HG03108 (cell line): Measurements from ENCODE around the gene KCNQ2.

Source experiments
- ATAC-seq: cut with Tn5 transposase; IDR thresholded peaks from one replicate; pipeline ENCODE4 v1.9.1; 2021; ENCODE audit warnings: moderate library complexity; ENCODE audit not compliant: unreplicated experiment

The KCNQ2 gene

DNA sequence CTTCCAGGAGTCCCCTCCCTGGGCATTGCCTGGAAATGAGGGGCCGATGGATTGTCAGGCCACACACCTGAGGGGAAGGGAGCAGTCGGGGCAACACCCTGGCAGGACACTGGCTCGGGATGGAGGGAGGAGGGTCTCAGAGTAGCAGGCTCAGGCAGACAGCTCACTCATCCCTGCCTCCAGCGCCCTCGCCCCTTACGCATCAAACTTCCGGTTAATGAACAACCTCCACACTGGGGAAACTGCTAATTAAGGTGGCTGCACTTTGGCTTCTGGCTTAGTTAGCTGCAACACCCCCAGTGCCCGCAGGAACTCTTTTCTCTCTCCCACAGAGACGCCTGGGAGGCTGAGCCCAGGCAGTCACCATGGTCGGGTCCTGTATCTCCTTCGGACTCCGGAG lies 98.0 kb downstream of the KCNQ2 start:
- no peak for ATAC-seq

GRCh38 chr20:63373996-63374395 lies 98.5 kb downstream of the KCNQ2 start:
- ATAC-seq: no peak

DNA sequence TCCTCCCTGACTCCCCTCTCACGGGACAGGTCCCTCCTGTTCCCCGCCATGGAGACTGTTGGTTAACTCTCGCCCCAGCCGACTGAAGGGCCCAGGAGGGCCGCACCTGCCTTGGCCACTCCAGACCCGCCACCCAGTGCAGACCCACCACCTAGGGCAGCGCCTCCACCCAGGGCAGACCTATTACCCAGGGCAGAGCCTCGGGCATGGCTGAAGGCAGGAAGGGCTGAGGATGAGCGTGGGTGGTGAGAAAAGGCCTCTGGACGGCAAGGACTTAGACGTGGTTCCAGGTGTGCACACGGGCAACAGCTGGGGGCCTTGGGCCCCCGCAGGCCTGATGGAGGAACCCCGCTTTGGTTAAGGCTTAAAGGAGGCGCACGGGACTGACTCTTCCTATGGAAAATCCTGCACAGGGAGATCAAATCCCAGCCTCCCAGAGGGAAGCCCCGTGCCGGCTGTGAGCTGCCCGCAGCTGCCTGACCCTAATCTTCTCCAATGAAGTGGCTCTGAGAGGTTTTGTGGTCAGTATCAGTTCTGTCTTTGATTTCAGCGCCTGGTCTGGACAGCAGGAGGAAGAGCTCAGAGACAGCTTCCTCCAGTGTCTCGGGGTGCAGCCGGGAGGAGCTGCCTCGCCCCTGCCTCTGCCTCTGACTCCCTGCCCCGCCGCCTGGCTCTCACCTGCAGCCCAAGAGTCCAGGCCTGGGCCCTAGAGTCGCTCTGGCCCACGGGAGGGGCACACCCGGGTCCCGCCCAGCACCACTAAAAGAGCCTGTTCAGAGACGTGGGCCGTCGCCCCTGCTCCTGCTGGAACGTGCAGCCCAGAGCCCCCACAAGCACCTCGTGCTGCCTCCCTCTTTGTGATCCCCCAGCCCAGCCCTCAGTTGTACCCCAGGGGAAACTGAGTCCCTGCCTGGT lies 99.2 kb downstream of the KCNQ2 start:
- ATAC-seq: no peak

GRCh38 chr20:63371291-63371865 lies 101.1 kb downstream of the KCNQ2 start:
- ATAC-seq: no peak

DNA sequence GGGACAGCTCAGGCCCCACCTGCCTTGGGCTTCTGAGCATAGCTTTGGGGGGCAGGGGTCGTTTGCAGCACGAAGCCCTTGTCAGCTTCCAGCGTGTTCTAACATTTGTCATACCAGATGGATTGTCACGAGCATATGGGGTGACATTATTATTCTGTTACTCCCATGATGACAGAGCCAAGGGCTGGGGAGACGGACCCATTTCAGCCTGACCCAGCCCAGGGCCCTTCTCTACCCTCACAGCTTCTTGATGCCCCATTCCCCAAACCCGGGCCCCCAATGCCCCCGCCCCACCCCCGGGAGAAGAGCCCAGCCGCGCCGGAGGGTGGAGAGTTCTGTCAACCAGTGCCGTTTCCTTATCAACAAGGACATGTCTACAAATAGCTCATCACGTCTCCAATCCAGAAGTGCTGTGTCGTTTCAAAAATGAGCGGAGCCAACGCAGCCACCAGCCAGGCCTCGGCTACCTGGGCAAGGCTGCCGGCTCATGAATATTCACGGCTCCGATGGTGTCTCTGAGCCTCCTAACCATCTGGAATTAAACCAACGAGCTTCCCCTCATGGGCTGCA lies 101.8 kb downstream of the KCNQ2 start:
- ATAC-seq: no peak

DNA sequence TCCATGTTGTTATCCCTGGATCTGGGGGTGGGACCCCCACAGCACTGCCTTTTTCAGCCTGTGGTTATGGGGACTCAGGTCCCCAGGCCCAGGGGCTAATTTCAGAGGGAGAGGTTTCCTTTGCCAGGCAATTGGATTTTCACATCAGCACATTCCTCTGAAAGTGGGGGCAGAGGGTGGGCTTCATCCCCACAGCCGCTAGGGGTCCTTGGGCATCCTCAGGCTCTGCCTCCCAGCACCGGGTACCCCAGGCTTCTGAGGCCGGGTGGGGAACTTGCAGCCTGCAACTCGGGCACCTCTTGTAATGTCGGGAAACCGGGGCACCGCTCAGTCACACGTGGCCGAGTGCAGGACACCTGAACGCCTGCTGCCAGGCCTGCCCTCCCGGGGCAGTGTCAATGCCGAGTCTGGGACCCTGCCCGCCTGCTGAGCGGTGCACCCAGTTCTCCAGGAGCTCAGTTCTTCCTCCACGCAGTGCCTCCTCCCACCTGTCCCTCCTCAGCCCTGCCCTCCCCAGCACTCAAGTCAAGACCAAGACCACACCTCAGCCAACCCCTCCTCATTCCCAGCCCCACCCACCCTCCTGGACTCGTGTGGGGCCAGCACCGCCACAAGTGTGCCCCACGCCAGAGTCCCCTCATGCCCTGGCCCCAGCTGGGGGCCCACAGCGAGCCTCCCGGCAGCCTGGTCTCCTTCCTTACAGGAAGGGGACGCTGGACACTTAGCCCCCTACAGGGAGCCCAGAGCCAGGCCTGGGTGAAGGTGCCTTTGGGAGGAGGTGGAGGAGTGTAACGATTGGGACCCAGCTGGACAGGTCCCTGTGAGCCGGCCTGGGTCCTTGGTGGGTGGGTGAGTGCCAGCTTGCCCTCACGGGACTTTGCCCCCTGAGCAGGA lies 102.5 kb downstream of the KCNQ2 start:
- ATAC-seq: no peak

DNA sequence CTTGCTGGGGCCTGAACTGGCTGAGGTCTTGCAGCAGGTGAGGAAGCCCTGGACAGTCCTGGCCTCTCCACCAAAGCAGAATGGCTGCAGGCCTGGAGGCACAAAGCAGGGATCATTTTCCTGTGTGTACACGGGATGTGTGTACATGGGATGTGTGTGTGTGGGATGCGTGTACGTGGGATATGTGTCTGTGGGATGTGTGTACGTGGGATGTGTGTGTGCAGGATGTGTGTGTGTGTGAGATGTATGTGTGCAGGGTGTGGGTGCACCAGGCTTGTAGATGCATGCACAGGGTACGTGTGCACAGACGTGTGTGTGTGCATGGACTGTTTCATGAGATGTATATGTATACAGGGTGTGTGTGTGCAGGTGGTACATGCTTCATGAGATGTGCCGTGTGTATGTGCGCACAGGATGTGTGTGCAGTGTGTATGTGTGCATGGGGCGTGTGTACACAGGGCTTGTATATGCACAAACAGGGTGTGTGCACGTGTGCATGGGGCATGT lies 103.4 kb downstream of the KCNQ2 start:
- no peak for ATAC-seq

- ATAC-seq: no peak
Measured at GRCh38 chr20:63368151-63368550, 104.3 kb downstream of the KCNQ2 start.

GRCh38 chr20:63367446-63368055 lies 104.9 kb downstream of the KCNQ2 start:
- ATAC-seq: no peak

DNA sequence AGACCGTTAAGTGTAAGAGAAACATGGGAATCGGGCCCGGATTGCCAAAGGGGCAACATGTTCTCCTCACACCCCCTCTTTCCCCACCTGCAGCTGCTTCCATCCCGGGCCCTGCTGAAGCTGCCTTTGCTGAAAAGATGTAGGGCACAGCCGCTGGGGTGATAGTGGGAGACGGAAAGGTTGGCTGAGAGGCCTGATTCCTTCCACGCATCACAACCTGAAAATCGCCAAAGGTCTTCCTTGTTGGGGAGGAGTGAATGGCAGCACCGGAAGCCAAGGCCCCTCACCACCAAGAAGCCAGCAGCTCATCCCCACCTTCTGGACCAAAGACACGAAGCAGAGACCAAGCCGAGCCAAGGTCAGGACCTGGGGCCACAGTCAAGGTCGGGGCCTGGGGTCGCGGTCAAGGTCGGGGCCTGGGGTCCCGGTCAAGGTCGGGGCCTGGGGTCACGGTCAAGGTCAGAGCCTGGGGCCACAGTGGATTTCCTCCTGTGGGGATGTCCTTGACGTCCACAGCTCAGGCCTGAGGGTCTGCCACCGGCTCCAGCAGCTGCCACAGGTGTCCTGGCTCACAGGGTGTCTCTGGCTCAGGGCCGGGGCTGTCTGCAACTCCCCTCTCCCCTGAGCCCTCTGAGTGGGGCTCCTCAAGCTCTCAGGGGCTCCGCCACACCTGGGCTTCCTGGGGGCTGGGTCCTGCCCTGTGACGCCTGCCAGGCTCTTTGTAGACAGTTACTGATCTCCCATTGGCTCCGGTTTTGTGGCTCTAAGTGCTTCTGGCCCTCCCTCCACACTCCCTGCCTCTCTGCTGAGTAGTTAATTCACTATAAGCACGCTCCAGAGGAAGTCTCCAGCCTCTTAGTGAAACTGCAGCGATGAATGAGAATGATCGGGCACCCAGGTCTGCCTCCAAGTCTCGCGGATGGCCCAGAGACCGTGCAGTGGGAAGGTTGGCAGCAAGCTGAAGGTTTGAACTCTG lies 105.8 kb downstream of the KCNQ2 start:
- ATAC-seq: no peak

- no peak for ATAC-seq
Measured at GRCh38 chr20:63365601-63366389, 106.7 kb downstream of the KCNQ2 start.

- no peak for ATAC-seq
Measured at GRCh38 chr20:63364801-63365585, 107.5 kb downstream of the KCNQ2 start.

DNA sequence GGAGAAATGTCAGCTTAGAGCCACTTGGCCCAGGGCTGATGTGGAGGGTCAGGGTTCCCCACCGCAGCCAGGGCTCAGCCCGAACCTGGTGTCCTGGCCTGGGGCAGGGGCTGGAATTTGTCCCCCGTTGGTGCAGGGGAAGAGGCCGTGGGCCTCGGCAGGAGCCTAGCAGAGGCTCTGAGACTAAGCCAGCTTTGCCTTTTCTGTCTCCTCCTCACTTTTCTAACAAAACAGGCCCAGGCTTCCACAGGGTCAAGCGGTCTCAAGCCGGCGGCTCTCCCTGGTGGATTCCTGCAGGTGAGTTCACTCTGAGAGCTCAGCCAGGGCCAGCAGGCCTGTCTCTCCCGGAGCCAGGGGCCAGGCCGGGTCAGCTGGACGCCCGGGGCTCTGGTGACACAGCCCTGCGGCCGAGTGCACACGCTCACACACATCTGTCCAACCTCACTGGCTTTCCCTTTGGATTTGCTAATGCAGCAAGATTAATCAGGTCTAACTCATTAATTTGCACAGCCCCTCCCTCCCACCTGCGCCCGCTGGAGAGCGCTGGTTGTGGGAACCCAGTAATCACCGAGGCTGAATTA lies 108.4 kb downstream of the KCNQ2 start:
- no peak for ATAC-seq

DNA sequence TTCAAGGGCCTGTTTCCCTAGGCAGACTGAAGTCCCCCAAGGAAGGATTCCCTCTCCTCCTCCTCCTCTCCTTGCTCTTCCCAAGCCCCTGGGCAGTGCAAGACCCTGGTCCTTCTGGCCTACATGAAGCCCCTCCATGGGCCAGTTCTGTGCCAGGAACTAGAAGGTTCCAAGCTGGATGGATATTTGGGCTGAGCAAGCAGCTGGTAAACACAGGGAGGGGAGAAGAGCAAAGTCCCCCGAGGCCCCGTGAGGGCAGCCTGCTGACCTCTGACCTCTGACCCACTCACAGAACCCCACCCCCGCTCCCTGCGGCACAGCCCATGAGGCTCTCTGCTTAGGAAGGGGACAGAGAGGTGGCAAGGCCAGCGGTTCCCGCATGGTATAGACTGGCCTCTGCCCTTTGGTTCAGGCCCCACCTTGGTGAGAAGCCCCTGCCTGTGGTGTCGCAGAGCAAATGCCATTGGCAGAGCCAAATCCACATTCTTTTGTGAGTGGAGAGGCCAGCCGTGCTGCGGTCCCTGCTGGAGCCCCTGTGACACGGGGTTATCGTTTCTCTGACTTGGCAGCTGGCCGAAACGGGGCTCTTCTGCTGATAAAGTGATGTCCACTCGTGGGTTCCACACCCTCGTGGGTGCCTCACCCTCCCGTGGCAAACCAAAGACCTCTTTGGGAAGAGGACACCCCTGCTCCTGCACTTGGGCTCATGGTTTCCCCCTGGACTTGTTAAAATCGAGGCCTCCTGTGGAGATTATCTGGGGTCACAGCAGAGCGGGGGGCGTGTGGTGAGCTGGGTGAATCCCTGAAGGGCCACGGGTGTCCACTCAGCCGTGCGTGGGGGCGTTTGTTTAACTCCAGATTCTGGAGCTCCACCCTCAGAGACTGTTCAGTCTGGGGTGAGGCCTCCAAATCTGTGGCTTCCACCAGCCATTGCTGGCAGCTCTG lies 109.2 kb downstream of the KCNQ2 start:
- ATAC-seq: no peak

- no peak for ATAC-seq
Measured at GRCh38 chr20:63362436-63363009, 109.9 kb downstream of the KCNQ2 start.
